SK-N-SH treated with all-trans-retinoic acid at 6 μM for 48 hours (cell line): ENCODE data around the gene SDK1.

Experiments used
- ATAC-seq: fragments of 200-7000 bp; cut with Tn5 transposase; 3 replicates; pipeline ENCODE4 v1.9.1; 2020; ENCODE audit warnings: mild to moderate bottlenecking, moderate library complexity
- ARNTL ChIP-seq: fragments of 450-650 bp; formaldehyde crosslinking; IDR thresholded peaks from 2 replicates; pipeline ENCODE4 v1.5.0; 2020; ENCODE audit warnings: low read depth, mild to moderate bottlenecking, moderate library complexity, borderline replicate concordance
- BACH2 ChIP-seq: fragments of 250-450 bp; sonication (Bioruptor Pico); IDR thresholded peaks from 2 replicates; pipeline ENCODE4 v1.9.0; 2021; ENCODE audit warnings: mild to moderate bottlenecking, borderline replicate concordance
- CSDC2 ChIP-seq: fragments of 250-450 bp; sonication (Bioruptor Pico); IDR thresholded peaks from 2 replicates; pipeline ENCODE4 v1.5.0; 2020; ENCODE audit warnings: mild to moderate bottlenecking, moderate library complexity
- CSRNP3 ChIP-seq: fragments of 250-450 bp; sonication (Bioruptor Pico); IDR thresholded peaks from 2 replicates; pipeline ENCODE4 v1.5.1; 2021; ENCODE audit warnings: mild to moderate bottlenecking, moderate library complexity
- ESRRG ChIP-seq: fragments of 250-450 bp; sonication (Bioruptor Pico); IDR thresholded peaks from 2 replicates; pipeline ENCODE4 v1.6.1; 2021; ENCODE audit warnings: mild to moderate bottlenecking
- GLIS3 ChIP-seq: fragments of 250-450 bp; sonication (Bioruptor Pico); IDR thresholded peaks from 2 replicates; pipeline ENCODE4 v1.5.0; 2020; ENCODE audit warnings: mild to moderate bottlenecking, moderate library complexity
- ISL1 ChIP-seq: fragments of 250-450 bp; sonication (Bioruptor Pico); IDR thresholded peaks from 2 replicates; pipeline ENCODE4 v2.1.2; 2022; ENCODE audit warnings: mild to moderate bottlenecking, moderate library complexity
- OSR1 ChIP-seq: fragments of 250-450 bp; sonication (Bioruptor Pico); IDR thresholded peaks from 2 replicates; pipeline ENCODE4 v1.8.0; 2022; ENCODE audit warnings: moderate library complexity, mild to moderate bottlenecking, inconsistent platforms
- PPARA ChIP-seq: fragments of 250-450 bp; sonication (Bioruptor Pico); IDR thresholded peaks from 2 replicates; pipeline ENCODE4 v1.5.0; 2020; ENCODE audit warnings: mild to moderate bottlenecking, borderline replicate concordance
- RARB ChIP-seq: fragments of 250-450 bp; sonication (Bioruptor Pico); IDR thresholded peaks from 2 replicates; pipeline ENCODE4 v1.8.0; 2021; ENCODE audit warnings: mild to moderate bottlenecking, moderate library complexity
- SNAI2 ChIP-seq: fragments of 250-450 bp; sonication (Bioruptor Pico); IDR thresholded peaks from 2 replicates; pipeline ENCODE4 v1.5.0; 2020; ENCODE audit warnings: mild to moderate bottlenecking, moderate library complexity
- TCF4 ChIP-seq: fragments of 250-450 bp; sonication (Bioruptor Pico); IDR thresholded peaks from 2 replicates; pipeline ENCODE4 v1.8.0; 2021; ENCODE audit warnings: mild to moderate bottlenecking, moderate library complexity, borderline replicate concordance
- TOX ChIP-seq: fragments of 250-450 bp; sonication (Bioruptor Pico); IDR thresholded peaks from 2 replicates; pipeline ENCODE4 v1.8.0; 2021; ENCODE audit warnings: mild to moderate bottlenecking, moderate library complexity, borderline replicate concordance
- ZFP3 ChIP-seq: fragments of 250-450 bp; sonication (Bioruptor Pico); IDR thresholded peaks from 2 replicates; pipeline ENCODE4 v1.5.0; 2020; ENCODE audit warnings: mild to moderate bottlenecking, moderate library complexity
- ZFP30 ChIP-seq: fragments of 450-650 bp; formaldehyde crosslinking; IDR thresholded peaks from 2 replicates; pipeline ENCODE4 v1.5.0; 2022; ENCODE audit warnings: mild to moderate bottlenecking, moderate library complexity
- ZNF565 ChIP-seq: fragments of 450-650 bp; formaldehyde crosslinking; conservative IDR thresholded peaks from 2 replicates; pipeline ENCODE4 v1.5.0; 2020; ENCODE audit warnings: low read depth, mild to moderate bottlenecking, moderate library complexity
- ZNF70 ChIP-seq: fragments of 450-650 bp; formaldehyde crosslinking; IDR thresholded peaks from 2 replicates; pipeline ENCODE4 v1.5.0; 2020; ENCODE audit warnings: mild to moderate bottlenecking, moderate library complexity
- ZNF8 ChIP-seq: fragments of 450-650 bp; formaldehyde crosslinking; IDR thresholded peaks from 2 replicates; pipeline ENCODE4 v1.5.0; 2020; ENCODE audit warnings: mild to moderate bottlenecking, moderate library complexity
- TF ChIP-seq, protein P1 (sequence below): fragments of 250-450 bp; sonication (Bioruptor Pico); IDR thresholded peaks from 2 replicates; pipeline ENCODE4 v1.8.0; 2020; ENCODE audit warnings: mild to moderate bottlenecking, moderate library complexity, borderline replicate concordance
- TF ChIP-seq, protein P2 (sequence below): fragments of 250-450 bp; sonication (Bioruptor Pico); IDR thresholded peaks from 2 replicates; pipeline ENCODE4 v1.5.1; 2020; ENCODE audit warnings: low read depth, mild to moderate bottlenecking, moderate library complexity
- TF ChIP-seq, protein P3 (sequence below): fragments of 250-450 bp; sonication (Bioruptor Pico); IDR thresholded peaks from 2 replicates; pipeline ENCODE4 v1.8.0; 2021; ENCODE audit warnings: low read depth, mild to moderate bottlenecking, moderate library complexity, borderline replicate concordance

Gene SDK1

GRCh38 chr7:4157651-4158050 is 856.6 kb downstream of the SDK1 start:
- no peak for ATAC-seq
- TF ChIP-seq CSDC2 (CRISPR knock-in tag): no peak
- no peak for TF ChIP-seq PPARA (CRISPR knock-in tag)
- TF ChIP-seq ZNF8 (CRISPR knock-in tag): no peak
- TF ChIP-seq TCF4: no peak
- TF ChIP-seq ISL1 (CRISPR knock-in tag): no peak
- TF ChIP-seq ARNTL (CRISPR knock-in tag): no peak
- TF ChIP-seq ZNF565 (CRISPR knock-in tag): no peak
- TF ChIP-seq TOX: no peak
- no peak for TF ChIP-seq OSR1 (CRISPR knock-in tag)
- no peak for TF ChIP-seq ZFP30 (CRISPR knock-in tag)
- no peak for TF ChIP-seq RARB (CRISPR knock-in tag)
- TF ChIP-seq ZNF70 (CRISPR knock-in tag): no peak
- TF ChIP-seq SNAI2 (CRISPR knock-in tag): no peak
- TF ChIP-seq, protein P1, sequence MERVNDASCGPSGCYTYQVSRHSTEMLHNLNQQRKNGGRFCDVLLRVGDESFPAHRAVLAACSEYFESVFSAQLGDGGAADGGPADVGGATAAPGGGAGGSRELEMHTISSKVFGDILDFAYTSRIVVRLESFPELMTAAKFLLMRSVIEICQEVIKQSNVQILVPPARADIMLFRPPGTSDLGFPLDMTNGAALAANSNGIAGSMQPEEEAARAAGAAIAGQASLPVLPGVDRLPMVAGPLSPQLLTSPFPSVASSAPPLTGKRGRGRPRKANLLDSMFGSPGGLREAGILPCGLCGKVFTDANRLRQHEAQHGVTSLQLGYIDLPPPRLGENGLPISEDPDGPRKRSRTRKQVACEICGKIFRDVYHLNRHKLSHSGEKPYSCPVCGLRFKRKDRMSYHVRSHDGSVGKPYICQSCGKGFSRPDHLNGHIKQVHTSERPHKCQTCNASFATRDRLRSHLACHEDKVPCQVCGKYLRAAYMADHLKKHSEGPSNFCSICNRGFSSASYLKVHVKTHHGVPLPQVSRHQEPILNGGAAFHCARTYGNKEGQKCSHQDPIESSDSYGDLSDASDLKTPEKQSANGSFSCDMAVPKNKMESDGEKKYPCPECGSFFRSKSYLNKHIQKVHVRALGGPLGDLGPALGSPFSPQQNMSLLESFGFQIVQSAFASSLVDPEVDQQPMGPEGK (CRISPR knock-in tag): no peak
- TF ChIP-seq, protein P2, sequence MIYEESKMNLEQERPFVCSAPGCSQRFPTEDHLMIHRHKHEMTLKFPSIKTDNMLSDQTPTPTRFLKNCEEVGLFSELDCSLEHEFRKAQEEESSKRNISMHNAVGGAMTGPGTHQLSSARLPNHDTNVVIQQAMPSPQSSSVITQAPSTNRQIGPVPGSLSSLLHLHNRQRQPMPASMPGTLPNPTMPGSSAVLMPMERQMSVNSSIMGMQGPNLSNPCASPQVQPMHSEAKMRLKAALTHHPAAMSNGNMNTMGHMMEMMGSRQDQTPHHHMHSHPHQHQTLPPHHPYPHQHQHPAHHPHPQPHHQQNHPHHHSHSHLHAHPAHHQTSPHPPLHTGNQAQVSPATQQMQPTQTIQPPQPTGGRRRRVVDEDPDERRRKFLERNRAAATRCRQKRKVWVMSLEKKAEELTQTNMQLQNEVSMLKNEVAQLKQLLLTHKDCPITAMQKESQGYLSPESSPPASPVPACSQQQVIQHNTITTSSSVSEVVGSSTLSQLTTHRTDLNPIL (CRISPR knock-in tag): no peak
- no peak for TF ChIP-seq GLIS3
- TF ChIP-seq ZFP3 (CRISPR knock-in tag): no peak
- TF ChIP-seq BACH2 (CRISPR knock-in tag): no peak
- no peak for TF ChIP-seq CSRNP3 (CRISPR knock-in tag)
- TF ChIP-seq, protein P3, sequence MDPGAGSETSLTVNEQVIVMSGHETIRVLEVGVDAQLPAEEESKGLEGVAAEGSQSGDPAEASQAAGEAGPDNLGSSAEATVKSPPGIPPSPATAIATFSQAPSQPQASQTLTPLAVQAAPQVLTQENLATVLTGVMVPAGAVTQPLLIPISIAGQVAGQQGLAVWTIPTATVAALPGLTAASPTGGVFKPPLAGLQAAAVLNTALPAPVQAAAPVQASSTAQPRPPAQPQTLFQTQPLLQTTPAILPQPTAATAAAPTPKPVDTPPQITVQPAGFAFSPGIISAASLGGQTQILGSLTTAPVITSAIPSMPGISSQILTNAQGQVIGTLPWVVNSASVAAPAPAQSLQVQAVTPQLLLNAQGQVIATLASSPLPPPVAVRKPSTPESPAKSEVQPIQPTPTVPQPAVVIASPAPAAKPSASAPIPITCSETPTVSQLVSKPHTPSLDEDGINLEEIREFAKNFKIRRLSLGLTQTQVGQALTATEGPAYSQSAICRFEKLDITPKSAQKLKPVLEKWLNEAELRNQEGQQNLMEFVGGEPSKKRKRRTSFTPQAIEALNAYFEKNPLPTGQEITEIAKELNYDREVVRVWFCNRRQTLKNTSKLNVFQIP: no peak

- no peak for ATAC-seq
- TF ChIP-seq GLIS3 (no peak), PPARA (CRISPR knock-in tag) (no peak), ARNTL (CRISPR knock-in tag) (no peak), ZNF8 (CRISPR knock-in tag) (no peak), ZFP30 (CRISPR knock-in tag) (no peak), TCF4 (no peak), ZNF70 (CRISPR knock-in tag) (no peak), BACH2 (CRISPR knock-in tag) (no peak), ESRRG (no peak), SNAI2 (CRISPR knock-in tag) (no peak), ZNF565 (CRISPR knock-in tag) (no peak), ZFP3 (CRISPR knock-in tag) (no peak), ISL1 (CRISPR knock-in tag) (no peak), CSRNP3 (CRISPR knock-in tag) (no peak)
- TF ChIP-seq, protein P3: no peak
- TF ChIP-seq, protein P1 (CRISPR knock-in tag): no peak
- TF ChIP-seq, protein P2 (CRISPR knock-in tag): no peak
These were observed 857.5 kb downstream of the SDK1 start for GRCh38 chr7:4158441-4159153.
